Left forelimb (tissue), 1 donor: ENCODE data around the gene UPK1A.
A peak's percentile ranks its signal among the peaks of the same experiment; 100 is the strongest.

Experiments
- DNase-seq: peaks from one replicate; pipeline ENCODE4 v3.0.0-alpha.2; 2018; ENCODE audit warnings: low spot score

The UPK1A gene

DNA sequence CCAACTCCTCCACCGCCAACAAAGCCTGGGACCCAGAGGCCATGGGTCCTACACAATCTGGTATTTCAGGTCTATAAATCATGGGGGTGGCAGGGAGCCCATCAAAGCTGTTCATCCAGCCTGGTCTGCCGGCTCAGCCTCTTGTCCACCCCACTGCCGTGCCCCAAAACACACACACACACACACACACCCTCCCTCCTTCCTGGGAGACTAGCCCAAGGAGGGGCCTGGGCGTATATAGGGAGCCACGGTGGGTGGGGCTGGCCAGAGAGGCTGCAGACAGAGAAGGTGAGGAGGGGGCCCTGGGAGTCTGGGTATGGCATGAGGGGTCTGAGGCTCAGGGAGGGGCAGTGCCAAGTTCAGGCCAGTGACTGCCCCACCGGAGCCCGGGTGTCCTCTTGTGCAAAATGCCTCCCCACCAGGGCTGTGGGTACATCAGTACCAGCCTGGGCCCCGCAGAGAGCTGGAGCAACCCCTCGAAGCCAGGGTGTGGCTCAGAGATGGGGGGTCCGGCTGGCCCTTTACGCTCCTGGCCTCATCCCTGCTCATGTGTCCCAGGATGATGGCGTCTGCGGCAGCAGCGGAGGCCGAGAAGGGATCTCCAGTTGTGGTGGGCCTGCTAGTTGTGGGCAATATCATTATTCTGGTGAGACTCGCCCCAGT is at the start of gene UPK1A:
Gene UPK1A (plus strand): TSS at position 267 of the 663 bp plus-strand sequence. CDS start 296 bp downstream, at position 563.
- DNase-seq = no peak

DNA sequence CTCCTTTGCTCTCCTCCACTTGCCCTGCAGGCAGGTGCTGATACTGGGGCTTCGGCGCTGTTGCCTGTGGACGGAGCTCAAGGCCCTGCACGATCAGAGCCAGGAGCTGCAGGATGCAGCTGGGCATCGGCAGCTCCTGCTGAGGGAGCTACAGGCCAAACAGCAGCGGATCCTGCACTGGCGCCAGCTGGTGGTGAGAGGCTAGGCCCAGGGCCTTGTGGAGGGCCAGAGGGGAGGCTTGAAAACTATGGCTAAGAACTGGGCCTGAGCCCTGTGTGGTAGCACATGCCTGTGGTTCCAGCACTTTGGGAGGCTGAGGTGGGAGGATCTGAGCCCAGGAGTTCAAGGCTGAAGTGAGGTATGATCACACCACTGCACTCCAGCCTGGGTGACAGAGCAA is 47.5 kb upstream of the UPK1A start:
- DNase-seq = no peak

DNA sequence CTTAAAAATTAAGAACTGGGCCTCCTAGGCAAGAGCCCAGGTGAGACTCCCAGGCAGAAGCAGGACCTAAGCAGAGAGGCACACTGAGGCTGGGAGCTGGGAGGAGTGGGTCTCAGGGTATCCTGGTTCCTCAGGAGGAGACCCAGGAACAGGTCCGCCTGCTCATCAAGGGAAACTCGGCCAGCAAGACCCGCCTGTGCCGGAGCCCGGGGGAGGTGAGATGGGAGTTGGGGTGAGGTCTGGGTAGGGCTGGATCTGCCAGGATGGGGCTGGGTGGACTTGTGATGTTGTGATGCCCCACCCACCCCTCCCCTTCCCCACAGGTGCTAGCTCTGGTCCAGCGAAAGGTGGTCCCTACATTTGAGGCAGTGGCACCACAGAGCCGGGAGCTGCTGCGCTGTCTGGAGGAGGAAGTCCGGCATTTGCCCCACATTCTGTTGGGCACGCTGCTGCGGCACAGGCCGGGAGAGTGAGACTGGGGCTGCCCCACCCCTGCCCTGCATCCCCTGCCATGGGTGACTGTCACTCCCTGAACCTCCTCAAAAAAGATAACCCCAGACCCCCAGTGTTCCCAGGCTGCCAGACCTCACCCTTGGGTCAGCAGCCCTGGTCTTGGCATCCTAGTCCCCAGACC is 46.9 kb upstream of the UPK1A start:
- DNase-seq = no peak

DNA sequence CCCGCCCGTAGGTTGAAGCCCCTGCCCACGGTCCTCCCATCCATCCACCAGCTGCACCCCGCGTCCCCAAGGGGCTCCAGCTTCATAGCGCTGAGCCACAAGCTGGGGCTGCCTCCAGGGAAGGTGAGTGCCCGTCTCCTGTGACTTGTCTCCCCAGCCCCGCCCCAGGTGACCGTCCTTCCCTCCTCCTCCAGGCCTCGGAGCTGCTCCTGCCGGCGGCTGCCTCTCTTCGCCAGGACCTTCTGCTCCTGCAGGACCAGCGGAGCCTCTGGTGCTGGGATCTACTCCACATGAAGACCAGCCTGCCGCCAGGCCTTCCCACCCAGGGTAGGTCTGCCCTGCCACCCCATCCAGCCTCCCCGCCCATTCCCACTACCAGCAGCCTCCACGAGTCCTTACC is 46.3 kb upstream of the UPK1A start:
- no peak for DNase-seq

DNA sequence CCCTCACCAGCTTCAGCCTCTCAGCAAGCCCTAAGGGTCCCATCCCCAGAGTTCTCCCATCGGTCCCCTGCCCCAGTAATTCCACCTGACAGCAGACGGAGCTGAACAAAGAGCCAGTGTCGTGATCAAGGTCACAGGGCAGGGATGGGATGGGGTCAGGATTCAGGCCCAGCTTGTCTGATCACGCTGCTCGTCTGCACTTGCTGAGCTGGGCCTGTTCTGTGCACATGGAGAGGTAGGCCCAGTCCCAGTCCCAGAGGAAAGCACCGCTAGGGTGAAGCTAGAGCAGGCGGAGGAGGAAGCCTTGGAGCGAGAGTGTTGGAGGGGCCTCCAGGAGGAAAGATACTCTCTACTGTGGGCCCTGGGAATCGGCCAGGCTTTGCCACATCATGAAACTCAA is 44.6 kb upstream of the UPK1A start:
- no peak for DNase-seq

DNA sequence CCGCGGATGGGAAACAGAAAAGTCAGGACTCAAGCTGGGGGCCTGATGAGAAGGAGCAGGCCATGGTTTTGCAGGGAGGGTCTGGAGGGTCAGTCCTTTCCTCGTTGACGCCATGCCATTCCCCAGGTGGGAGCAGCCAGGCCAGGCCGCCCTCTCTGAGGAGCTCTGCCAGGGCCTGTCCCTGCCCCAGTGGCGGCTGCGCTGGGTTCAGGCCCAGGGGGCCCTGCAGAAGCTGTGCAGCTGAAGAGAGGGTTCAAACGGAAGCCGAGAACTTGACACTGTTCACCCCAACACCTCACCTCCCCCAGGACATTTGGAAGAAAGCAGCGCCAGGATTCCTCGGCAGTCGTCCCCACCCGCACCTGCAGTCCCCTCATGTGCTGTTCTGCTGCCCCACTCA is 43.6 kb upstream of the UPK1A start:
- no peak for DNase-seq

DNA sequence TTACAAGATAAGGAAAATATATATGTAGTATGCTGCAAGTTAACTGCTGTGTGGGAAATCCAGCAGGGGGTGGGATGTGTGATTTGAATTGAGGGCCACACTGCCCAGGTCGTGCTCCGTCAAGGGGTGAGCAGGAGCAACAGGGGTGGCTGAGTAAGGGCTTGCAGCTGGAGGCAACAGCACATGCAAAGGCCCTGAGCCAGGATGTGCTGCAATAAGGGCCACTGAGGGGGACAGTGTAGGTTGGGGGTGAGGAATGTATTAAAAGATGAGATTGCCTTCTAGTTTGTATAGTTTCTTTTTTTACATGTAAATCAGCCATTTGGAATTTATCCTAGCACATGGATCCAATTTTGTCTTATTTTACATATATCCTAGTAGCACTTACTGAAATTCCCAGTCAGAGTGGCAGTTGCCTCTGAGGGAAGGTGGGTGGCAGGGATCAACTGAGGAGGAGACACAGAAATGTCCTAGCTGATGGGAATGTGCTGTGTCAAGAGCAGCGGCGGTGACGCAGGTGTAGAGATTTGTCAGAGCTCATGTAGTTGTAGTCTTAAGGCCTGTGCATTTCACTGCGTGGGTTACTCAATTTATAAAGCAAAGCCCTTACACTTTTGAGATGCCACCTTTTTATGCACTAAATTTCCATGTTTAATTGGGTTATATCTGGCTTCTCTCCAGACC is 42.8 kb upstream of the UPK1A start:
- DNase-seq = no peak

DNA sequence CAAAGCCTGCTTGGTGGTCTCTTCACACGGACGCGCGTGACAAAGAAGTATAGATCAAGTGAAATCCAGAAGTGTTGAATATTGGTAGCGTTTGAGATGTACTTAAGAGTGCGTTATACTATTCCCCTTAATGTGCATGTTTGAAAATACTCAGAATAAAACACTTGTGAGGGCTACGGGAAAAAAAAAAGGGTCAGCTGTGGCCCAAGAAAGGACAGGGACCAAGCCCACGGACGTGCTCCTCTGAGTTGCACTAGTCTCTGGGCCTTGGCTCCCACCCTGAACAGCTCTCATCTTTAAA is 38.1 kb upstream of the UPK1A start:
- no peak for DNase-seq

DNA sequence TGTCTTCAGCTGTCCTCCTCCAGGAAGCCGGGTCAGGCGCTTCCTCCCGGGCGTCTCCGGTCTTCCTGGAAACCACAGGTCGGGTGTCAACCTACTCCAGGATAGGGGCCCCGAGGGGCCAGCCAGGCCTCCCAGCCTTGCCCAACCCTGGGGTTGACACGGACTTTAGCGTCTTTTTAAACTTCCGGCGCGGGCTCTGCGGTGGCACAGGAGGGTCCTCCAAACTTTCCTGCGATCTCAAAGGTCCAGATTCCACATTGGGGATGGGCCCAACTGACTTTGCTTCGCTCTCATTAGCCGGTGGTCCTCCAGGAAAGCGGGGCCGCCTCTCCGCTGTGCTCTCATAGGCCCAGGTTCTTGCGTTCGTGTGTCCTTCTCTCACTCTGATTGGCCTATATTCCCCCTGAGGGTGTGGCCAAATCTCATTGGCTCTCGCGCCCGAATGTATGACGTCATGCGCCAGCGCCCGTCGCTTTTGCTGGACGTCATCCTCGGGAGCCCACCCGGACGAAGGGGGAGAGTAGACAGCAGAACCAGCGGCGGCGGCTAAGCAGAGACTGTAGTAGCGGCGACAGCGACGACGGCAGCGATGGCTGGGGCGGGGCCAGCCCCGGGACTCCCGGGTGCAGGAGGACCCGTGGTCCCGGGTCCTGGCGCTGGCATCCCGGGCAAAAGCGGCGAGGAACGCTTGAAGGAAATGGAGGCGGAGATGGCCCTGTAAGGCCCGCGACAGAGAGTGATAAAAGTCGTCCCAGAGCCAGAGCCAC is 37.6 kb upstream of the UPK1A start, which contains the start of gene RBM42:
Gene RBM42 (plus strand): TSS at position 472 of the 767 bp plus-strand sequence. CDS start 118 bp downstream, at position 590.
- peak; percentile 99 for DNase-seq

DNA sequence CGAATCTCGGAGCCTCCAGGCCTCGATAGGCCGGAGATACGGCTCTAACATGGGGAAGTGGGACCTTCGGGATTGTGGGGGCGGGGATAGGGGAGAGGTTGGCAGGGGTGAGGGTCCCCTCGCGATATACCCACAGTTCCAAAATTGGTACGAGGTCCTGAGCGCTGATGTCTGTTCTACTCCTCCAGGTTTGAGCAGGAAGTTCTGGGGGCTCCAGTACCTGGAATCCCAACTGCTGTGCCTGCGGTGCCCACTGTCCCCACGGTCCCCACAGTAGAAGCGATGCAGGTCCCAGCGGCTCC is 37.0 kb upstream of the UPK1A start:
- no peak for DNase-seq

DNA sequence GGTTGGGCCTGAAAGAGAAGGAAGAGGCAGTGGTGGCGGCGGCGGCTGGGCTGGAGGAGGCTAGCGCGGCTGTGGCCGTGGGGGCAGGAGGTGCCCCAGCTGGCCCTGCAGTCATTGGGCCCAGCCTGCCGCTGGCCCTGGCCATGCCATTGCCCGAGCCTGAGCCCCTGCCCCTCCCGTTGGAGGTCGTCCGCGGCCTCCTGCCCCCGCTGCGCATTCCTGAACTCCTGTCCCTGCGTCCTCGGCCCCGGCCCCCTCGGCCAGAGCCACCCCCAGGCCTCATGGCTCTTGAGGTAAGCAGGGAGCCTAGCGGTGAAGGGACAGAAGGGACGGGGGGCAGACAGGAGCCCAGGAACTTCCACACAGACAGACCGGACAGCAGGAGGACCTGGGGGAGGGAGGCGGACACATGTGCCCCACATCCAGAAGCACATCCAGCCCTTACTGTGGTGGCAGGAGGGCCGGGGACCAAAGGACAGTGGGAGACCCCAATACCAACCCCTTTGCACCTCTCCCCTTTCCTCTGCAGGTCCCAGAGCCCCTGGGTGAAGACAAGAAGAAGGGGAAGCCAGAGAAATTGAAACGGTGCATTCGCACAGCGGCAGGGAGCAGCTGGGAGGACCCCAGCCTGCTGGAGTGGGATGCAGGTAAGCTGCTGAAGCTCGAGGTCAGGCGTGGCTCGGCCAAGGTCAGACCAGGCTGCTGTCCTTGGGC is 32.4 kb upstream of the UPK1A start:
- no peak for DNase-seq

DNA sequence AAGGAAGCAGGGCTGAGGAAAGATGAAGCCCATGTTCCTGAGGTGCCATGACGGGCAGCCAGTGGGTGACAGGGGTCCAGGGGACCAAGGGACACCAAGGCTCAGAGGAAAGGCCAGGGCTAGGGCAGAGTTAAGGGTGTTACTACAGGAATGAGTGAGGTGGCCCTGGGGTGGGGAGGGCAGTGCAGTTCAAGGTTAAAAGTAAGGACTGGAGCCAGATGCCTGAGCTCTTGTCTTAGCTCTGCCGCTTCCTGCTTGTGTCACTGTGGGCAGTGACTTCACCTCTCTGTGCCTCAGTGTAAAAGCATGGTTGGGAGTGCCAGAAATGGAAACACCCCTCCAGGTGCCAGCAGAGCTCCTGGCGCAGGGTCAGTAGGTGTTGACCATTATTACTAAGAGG is 29.7 kb upstream of the UPK1A start:
- no peak for DNase-seq

DNA sequence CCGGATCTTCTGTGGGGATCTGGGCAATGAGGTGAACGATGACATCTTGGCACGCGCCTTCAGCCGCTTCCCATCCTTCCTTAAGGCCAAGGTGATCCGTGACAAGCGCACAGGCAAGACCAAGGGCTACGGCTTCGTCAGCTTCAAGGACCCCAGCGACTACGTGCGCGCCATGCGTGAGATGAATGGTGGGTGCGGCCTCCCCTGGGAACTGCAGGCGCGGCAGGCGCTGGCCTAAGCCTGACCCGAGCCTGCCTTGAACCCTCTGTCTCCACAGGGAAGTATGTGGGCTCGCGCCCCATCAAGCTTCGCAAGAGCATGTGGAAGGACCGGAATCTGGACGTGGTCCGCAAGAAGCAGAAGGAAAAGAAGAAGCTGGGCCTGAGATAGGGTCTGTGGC is 29.2 kb upstream of the UPK1A start:
- no peak for DNase-seq

DNA sequence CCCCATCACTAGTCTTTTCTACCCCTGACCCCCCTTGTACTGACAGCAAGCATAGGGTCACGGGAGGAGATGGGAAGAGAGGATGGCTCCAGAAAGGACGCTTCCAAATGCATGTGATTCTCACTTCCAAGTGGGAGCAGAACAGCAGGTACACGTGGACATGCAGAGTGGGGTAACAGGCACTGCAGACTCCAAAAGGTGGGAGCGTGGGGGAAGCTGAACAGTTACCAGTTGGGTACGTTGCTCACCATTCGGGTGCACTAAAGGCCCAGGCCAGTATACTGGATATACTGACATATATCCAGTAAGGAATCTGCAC is 27.0 kb upstream of the UPK1A start:
- DNase-seq = no peak

DNA sequence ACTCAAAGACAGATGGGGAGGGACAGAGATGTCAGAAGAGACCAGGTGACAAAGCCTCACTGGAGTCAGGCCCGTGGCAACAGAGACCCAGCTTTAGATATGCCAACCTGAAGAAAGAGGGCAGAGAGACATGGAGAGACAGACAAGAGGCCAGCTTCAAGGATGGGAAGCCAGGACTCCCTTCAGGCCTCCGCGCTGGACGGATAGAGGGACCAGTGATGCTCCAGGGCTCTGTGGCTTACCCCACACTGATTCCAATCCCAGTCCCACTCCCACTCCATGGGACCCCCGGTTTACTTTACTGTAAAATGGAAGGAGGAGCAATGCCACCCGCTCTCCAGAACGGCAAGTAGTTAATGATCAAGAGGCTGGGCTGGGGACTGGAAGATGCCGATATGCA is 26.5 kb upstream of the UPK1A start:
- no peak for DNase-seq

DNA sequence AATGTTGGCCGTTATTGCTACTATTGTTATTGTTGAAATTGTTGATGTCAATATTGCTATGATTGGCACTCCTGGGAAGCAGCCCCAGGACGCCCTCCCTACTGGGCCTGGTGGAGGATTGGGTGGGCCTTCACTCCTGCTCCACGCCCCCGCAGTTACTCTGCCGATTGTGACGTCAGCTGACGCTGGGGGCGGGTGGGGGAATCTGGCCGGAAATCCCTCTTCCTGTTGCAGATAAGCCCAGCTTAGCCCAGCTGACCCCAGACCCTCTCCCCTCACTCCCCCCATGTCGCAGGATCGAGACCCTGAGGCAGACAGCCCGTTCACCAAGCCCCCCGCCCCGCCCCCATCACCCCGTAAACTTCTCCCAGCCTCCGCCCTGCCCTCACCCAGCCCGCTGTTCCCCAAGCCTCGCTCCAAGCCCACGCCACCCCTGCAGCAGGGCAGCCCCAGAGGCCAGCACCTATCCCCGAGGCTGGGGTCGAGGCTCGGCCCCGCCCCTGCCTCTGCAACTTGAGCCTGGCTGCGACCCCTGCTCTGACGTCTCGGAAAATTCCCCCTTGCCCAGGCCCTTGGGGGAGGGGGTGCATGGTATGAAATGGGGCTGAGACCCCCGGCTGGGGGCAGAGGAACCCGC is 24.7 kb upstream of the UPK1A start, which contains the start of gene ETV2:
Gene ETV2 (plus strand): TSS at position 231 of the 637 bp plus-strand sequence. CDS start 716 bp downstream, outside the sequence.
- no peak for DNase-seq

DNA sequence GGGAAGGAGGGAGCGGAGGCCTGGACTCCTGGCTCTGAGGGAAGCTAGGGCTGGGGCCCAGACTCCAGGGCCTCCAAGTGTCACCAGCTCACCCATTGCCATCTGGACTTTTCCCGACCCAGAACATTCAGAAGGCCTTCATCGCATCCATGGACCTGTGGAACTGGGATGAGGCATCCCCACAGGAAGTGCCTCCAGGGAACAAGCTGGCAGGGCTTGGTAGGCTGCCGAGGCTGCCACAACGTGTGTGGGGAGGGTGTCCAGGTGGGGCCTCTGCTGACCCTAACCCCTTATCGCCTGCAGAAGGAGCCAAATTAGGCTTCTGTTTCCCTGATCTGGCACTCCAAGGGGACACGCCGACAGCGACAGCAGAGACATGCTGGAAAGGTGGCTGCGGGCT is 24.0 kb upstream of the UPK1A start:
- DNase-seq = no peak

DNA sequence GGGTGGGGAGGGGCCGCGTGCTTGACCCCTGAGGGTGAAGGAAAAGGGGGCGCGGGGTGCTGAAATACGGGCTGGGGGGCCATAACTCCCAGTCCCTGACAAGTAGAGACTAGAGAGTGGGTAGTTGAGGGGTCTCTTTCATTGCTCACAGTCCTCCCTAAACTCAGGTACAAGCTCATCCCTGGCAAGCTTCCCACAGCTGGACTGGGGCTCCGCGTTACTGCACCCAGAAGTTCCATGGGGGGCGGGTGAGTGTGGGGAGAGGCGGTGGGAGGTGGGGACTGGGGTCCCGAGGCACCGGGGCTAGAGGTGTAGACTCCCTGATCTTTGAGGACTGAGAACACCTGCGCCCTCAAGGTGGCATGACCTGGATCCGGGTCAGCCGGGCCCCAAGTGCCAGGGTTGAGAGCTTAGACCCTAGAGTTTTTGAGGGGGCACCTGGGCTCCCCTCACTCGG is 23.5 kb upstream of the UPK1A start:
- DNase-seq = no peak

DNA sequence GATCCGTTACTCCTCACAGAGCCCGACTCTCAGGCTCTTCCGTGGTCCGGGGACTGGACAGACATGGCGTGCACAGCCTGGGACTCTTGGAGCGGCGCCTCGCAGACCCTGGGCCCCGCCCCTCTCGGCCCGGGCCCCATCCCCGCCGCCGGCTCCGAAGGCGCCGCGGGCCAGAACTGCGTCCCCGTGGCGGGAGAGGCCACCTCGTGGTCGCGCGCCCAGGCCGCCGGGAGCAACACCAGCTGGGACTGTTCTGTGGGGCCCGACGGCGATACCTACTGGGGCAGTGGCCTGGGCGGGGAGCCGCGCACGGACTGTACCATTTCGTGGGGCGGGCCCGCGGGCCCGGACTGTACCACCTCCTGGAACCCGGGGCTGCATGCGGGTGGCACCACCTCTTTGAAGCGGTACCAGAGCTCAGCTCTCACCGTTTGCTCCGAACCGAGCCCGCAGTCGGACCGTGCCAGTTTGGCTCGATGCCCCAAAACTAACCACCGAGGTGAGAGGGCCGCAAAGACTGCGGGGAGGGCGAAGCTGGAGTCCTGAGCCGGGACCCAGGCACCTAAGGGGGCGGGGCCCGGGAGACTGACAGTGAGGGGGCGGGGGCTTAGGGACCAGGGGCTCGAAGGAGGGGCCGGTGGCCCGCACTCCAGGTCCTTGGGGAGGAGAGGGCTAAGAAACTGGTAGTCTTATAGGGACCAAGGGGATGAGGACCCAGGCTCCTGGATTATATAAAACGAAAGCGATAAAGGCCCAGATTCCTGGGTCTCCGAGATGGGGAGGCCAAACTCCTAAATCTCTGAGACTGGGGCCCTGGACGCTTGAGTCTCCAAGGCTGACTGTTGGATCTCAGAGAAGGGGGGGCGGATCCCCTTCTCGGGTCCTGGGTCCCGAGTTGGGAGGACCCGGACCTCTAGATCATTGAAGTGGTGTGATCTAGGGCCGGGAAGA is 22.8 kb upstream of the UPK1A start:
- peak; percentile 91 for DNase-seq

DNA sequence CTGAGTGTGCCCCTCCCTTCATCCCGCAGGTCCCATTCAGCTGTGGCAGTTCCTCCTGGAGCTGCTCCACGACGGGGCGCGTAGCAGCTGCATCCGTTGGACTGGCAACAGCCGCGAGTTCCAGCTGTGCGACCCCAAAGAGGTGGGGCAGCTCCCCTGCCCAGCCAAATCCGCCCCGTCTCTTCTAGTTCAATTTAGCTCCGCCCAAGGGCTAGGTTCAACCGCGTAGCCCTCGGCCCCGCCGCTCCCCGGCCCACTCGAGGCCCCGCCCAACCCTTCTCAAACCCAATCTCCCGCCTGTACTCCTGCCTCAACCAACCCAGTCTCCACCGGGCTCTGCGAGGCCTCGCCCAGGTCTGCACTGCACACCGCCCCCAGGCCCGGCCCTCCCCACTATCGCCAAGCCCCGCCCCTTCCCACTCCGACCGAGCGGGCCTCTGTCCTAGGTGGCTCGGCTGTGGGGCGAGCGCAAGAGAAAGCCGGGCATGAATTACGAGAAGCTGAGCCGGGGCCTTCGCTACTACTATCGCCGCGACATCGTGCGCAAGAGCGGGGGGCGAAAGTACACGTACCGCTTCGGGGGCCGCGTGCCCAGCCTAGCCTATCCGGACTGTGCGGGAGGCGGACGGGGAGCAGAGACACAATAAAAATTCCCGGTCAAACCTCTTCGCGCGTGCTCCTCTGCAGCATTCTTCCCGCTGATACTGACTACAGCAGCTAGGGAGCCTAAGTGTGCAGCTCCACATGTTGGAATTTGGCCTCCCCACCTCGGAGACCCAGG is 21.9 kb upstream of the UPK1A start:
- peak; percentile 96 for DNase-seq
